ENCODE measurements around the gene FBXL17.

The FBXL17 gene

DNA sequence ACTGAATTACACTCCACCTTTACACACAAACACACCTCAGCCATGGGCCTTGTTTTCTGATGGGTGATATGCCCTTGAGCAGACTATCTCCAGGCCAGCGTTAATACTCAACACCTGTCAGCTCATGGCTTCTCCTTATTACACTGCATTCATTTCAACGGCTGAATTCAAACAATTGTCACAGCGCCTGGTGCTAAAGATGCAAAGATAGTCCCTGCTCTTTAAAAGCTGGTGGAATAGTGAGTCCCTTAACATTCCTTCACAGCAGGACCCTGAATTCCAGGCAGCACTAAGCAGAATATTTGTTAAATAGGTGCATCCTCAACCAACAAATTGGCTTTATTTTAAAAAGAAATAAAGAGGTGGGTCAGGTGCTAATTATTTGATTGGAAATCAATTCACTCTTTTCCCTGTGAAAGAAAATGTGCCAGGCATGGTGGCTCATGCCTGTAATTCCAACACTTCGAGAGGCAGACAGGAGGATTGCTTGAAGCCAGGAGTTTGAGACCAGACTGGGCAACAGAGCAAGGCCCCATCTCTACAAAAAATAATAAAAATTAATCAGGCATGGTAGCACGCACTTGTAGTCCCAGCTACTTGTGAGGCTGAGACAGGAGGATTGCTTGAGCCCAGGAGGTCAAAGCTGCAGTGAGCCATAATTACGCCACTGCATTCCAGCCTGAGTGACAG, 555.4 kb downstream of the FBXL17 start:
- Mint-ChIP-seq H3K27me3 (no peaks in the 10 kb centered on the region), H3K9me3 (no peaks in the 10 kb centered on the region), H3K4me1 (ENCODE audit: low read depth) (no peaks in the 10 kb centered on the region), H3K27ac (no peak overlapping the region), H3K36me3 (ENCODE audit: low read depth) (no peaks in the 10 kb centered on the region), H3K4me3 (no peak overlapping the region)

DNA sequence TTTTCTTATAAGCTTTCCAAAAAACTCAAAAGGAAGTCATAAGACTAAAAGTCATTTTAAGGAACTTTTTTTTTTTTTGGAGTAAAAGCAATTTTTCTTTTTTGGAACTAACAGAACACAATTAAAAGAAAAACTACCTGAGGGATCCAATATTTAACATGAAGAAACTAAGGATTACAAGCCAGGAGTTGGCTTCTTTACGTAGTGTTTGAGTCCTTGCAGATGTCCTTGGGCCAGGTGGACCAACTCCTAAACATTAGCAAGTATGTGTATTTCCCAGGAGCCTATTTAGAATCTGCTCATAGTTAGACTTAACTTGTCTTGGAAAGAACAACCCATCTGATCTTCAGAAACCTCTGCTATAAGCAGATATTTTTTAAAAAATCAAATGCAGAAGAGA, 557.1 kb downstream of the FBXL17 start:
- H3K9me3 Mint-ChIP-seq, result no peaks in the 10 kb centered on the region
- H3K36me3 Mint-ChIP-seq (ENCODE audit: low read depth), result no peaks in the 10 kb centered on the region
- no peak overlapping the region for H3K4me3 Mint-ChIP-seq
- no peak overlapping the region for H3K27ac Mint-ChIP-seq
- H3K4me1 Mint-ChIP-seq (ENCODE audit: low read depth), result no peaks in the 10 kb centered on the region
- H3K27me3 Mint-ChIP-seq, result no peaks in the 10 kb centered on the region

DNA sequence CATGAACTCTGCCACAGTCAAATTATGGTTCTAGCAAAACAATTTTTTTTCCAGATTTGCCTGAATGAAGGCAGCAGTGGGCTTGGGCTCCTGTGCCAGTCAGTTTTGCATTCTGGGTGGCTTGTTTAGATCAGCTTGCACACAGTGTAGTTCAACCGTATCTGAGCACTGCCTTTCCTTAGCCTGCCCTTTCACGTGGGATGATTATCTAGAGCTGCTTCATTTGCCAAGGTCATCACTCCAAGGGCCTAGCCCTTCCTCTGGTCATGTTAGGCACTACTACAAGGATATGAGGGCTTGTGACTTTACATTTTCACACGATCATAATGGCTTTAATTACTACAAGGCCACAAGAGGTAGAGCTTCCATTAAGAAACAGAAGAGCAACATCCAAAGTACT, 560.6 kb downstream of the FBXL17 start:
- peaks cover 3% of the 10 kb centered on the region for H3K27me3 Mint-ChIP-seq
- no peaks in the 10 kb centered on the region for H3K36me3 Mint-ChIP-seq (ENCODE audit: low read depth)
- H3K27ac Mint-ChIP-seq, result no peak overlapping the region
- H3K9me3 Mint-ChIP-seq, result no peaks in the 10 kb centered on the region
- no peaks in the 10 kb centered on the region for H3K4me1 Mint-ChIP-seq (ENCODE audit: low read depth)
- no peak overlapping the region for H3K4me3 Mint-ChIP-seq

- Mint-ChIP-seq H3K36me3 (ENCODE audit: low read depth) (no peaks in the 10 kb centered on the region), H3K27ac (no peak overlapping the region), H3K9me3 (no peaks in the 10 kb centered on the region), H3K4me3 (no peak overlapping the region), H3K27me3 (peaks cover 3% of the 10 kb centered on the region), H3K4me1 (ENCODE audit: low read depth) (no peaks in the 10 kb centered on the region)
These were observed 561.5 kb downstream of the FBXL17 start for GRCh38 chr5:107820429-107820828.

DNA sequence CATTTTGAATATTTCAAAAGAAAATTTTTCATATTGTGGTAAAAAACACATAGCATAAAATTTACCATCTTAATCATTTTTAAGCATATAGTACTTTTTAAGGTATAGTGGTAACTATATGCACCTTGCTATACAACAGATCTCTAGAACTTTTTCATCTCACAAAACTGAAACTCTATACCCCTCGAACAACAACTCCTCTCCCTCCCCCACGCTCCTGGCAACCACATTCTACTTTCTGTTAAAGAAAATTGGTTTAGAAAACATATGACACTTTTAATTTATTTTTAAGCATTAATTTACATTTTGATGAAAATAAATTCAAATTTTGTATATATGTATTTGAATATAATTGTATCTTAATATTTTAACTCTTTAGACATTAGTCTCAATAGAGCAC, 563.9 kb downstream of the FBXL17 start:
- H3K9me3 Mint-ChIP-seq, result no peaks in the 10 kb centered on the region
- H3K4me1 Mint-ChIP-seq (ENCODE audit: low read depth), result no peaks in the 10 kb centered on the region
- no peak overlapping the region for H3K4me3 Mint-ChIP-seq

GRCh38 chr5:107817436-107817835, 564.5 kb downstream of the FBXL17 start:
- no peak overlapping the region for H3K27ac Mint-ChIP-seq
- no peaks in the 10 kb centered on the region for H3K4me1 Mint-ChIP-seq (ENCODE audit: low read depth)
- no peaks in the 10 kb centered on the region for H3K9me3 Mint-ChIP-seq
- no peak overlapping the region for H3K4me3 Mint-ChIP-seq
- peaks cover 6% of the 10 kb centered on the region for H3K27me3 Mint-ChIP-seq
- H3K36me3 Mint-ChIP-seq (ENCODE audit: low read depth), result no peaks in the 10 kb centered on the region

More for the DNA sequence above, 563.9 kb downstream of the FBXL17 start:
- H3K36me3 Mint-ChIP-seq (ENCODE audit: low read depth), result no peaks in the 10 kb centered on the region
- no peak overlapping the region for H3K27ac Mint-ChIP-seq
- H3K27me3 Mint-ChIP-seq, result peaks cover 6% of the 10 kb centered on the region

DNA sequence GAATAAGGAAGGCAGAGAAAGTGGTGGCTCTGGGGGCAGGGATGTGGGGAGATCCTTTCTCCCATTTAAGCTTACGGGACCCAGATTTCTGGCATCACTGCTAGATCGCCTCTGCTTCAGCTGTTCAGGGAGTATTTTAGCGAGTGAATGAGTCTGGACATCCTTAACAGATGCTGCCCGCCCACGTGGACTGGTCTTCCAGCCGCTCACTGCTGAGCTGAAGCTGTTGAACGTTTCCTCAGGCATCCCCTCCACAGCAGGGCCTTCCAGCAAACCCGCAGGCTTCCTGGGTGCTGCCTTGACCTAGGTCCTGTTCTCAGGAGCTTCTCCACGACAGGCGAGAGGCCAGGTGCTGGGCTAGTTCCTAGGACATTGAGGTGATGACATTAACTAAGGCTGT, 566.8 kb downstream of the FBXL17 start:
- Mint-ChIP-seq H3K4me1 (ENCODE audit: low read depth) (no peaks in the 10 kb centered on the region), H3K27me3 (peaks cover 20% of the 10 kb centered on the region), H3K9me3 (no peaks in the 10 kb centered on the region), H3K36me3 (ENCODE audit: low read depth) (no peaks in the 10 kb centered on the region), H3K27ac (no peak overlapping the region), H3K4me3 (no peak overlapping the region)

- Mint-ChIP-seq H3K27me3 (peaks cover 20% of the 10 kb centered on the region), H3K36me3 (ENCODE audit: low read depth) (no peaks in the 10 kb centered on the region), H3K27ac (no peak overlapping the region), H3K4me1 (ENCODE audit: low read depth) (no peaks in the 10 kb centered on the region), H3K9me3 (no peaks in the 10 kb centered on the region), H3K4me3 (no peak overlapping the region)
These were observed 567.6 kb downstream of the FBXL17 start for GRCh38 chr5:107814183-107814827.

DNA sequence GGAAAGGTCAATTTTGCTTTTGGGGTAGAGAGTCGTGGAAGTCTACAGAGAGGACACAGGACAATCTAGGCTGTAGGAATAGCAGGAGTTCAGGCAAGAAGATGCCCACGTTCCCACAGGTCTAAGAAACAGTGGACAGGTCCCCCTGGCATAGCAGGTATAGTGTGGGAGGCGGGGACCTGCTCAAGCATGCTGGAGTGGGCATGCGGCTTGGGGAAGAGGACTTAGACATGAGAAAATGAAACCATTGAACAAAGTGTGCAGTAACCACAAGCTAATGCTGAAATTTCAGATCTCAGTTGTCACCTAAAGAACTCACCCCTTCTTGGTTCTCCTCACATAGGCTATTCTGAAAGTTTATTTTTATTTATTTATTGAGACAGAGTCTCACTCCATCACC, 568.3 kb downstream of the FBXL17 start:
- Mint-ChIP-seq H3K4me1 (ENCODE audit: low read depth) (no peaks in the 10 kb centered on the region), H3K27me3 (peaks cover 20% of the 10 kb centered on the region), H3K9me3 (no peaks in the 10 kb centered on the region), H3K36me3 (ENCODE audit: low read depth) (no peaks in the 10 kb centered on the region), H3K4me3 (no peak overlapping the region), H3K27ac (no peak overlapping the region)

- H3K9me3 Mint-ChIP-seq, result no peaks in the 10 kb centered on the region
- no peak overlapping the region for H3K4me3 Mint-ChIP-seq
- no peak overlapping the region for H3K27ac Mint-ChIP-seq
- no peaks in the 10 kb centered on the region for H3K4me1 Mint-ChIP-seq (ENCODE audit: low read depth)
- H3K36me3 Mint-ChIP-seq (ENCODE audit: low read depth), result no peaks in the 10 kb centered on the region
- H3K27me3 Mint-ChIP-seq, result peaks cover 20% of the 10 kb centered on the region
These were observed 569.2 kb downstream of the FBXL17 start for GRCh38 chr5:107812570-107813141.

GRCh38 chr5:107809201-107810034, 572.5 kb downstream of the FBXL17 start:
- Mint-ChIP-seq H3K9me3 (no peaks in the 10 kb centered on the region), H3K4me1 (ENCODE audit: low read depth) (no peaks in the 10 kb centered on the region), H3K4me3 (no peak overlapping the region), H3K36me3 (ENCODE audit: low read depth) (no peaks in the 10 kb centered on the region), H3K27me3 (peaks cover 17% of the 10 kb centered on the region), H3K27ac (no peak overlapping the region)

Measured in stimulated activated naive CD8-positive, alpha-beta T cell treated with anti-CD3 and anti-CD28 coated beads, Interleukin-15, Interleukin-2, amounts not matched to agents 100 ng/mL and 50 ng/mL, for 24 hours (primary cell).